Hematopoietic multipotent progenitor cell treated with erythropoietin and hydrocortisone succinate and interleukin-3 and kit ligand, for 4 days (in vitro differentiated cells): ENCODE measurements around the gene KCP.
"Not testable (repeated sequence)": the region's sequence is repeated elsewhere in the genome, so short reads cannot be mapped to it uniquely, and the experiment has no call there.

Source experiments
- DNase-seq: peaks from one replicate; pipeline ENCODE4 v3.0.0-alpha.2; 2015

The KCP gene

DNA sequence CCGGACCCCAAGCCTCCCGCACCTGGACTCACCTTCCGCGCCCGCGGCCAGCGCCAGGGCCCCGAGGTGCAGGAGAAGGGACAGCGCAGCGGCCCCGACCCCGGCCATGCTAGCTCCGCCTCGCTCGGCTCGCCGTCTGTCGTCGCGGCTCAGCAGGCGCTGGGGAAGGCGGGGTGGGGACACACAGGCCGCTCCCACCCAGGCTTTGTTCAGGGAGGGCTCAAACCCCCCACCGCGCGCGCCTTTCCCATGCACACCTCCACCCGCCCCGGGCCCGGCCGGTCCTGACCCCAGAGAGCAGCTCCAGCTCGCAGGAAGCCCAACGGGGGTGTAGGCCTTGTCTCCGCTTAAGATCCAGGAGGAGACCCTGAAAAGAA, at the start of gene KCP:
TSS of gene KCP (minus strand) at position 141 of the 377 bp plus-strand sequence. CDS start at position 108, 33 bp downstream.
- no peak for DNase-seq

- DNase-seq, result no peak
Observed at GRCh38 chr7:128959296-128959695, 48.8 kb upstream of the KCP start.

DNA sequence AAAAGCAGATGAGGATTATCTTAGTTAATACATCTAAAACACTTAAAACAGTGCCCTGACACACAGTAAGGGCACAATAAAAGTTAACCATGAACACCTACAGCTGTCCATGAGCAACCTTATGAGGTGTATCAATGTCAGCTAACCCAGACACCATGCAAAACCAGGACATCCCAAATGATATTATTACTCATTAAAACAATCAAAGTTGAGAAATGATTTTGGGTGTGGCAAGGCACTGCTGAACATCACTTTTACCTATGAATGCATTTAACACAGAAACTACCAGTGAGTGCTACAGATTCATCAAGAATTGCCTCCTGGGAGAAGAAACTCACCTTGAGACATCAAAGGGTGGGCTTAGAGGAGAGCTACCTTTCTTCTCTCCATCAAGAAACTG, 45.5 kb upstream of the KCP start:
- no peak for DNase-seq

- no peak for DNase-seq
Observed at GRCh38 chr7:128954830-128955802, 44.6 kb upstream of the KCP start.

DNA sequence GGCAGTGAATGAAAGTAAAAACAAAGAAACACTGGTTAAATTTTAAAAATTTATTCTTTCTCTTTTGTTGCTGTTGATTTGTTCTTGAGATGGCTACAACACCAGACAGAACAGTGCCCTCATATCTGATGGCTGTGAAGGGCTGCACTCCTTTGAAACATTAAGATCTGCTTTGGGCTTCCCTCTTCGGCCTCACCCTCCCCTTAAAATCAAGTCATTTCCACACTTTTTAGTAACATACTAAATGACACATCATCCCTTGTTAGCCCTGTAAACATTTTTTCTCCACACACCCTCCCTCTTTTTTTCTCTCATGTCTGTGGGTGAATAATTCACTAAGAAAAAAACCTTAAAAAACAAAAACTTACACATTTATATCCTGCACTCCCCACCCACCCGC, 43.6 kb upstream of the KCP start:
- no peak for DNase-seq

DNA sequence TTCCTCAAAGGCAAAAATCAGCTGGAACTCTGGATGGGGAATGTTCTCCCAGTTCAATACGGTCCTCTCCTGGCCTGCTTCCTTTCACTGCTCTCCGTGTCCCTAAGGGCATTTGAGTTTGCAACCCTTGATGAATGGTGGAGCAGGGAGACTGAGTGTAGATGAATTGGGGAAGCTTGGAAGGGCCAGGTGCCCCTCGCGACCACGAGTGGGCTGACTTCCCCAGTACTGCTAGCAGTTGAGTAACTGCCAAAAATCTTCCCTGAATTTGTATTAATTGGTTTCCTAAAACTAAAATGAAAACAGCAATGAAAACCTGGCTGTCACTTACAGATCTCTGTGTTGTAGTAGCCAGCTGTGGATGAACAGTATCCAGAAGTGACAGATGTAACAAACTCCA, 40.8 kb upstream of the KCP start:
- DNase-seq, result no peak

DNA sequence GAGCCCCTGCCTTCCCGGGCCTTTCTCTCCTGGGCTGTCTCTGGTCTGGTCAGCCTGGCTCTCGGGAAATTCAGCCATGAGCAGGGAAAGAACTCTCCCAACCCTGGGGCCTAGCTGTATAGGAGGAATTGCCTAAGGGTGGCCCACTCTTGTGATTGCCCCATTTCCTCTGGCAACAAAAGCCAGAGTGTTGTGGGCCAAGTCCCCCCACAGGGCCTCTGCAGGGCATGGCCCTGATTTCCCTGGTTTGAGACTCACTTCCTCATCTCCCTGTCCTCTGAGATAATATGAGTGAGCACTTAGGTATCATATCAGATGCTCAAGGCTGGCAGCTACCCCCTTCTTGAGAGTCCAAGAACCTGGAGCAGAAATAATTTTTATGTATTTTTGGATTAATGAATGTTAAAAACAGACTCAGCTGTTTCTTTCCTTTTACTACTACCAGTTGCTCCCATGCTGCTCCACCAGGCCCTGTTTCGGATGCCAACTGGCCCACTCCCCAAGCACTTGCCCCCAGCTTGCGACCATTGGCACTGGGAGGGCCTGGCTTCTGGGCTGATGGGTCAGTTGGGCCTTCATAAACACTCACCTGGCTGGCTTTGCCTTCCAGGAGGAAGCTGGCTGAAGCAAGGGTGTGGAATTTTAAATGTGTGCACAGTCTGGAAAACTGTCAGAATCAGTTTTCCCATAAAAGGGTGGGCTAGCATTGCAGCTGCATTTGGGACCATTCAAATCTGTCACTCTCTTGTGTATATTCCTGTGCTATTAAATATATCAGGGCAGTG, 38.7 kb upstream of the KCP start:
- peak; percentile 78 for DNase-seq

DNA sequence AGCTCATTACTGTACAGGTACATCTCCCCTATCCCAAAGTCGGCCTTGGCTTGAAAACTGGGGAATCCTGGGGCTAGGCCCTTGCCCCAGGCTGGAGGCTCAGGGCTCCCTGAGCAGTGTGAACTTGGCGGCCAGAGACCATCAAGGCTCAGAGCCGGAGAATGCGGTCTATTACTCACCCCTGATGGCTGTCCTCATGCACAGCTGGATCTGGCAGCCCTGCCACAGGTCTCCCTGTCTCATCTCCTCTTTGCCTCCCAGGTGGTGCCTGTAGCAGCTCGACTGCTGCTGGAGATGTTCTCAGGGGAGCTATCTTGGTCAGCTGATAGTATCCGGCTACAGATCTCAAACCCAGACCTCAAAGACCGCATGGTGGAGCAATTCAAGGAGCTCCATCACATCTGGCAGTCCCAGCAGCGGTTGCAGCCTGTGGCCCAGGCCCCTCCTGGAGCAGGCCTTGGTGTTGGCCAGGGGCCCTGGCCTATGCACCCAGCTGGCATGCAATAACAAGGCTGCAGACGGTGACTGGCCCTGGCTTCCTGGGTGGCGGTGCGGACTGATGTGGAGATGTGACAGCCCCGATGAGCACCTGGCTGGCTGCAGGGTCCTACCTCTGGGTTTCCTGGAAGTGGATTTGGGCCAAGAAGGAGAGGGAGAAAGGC, 37.9 kb upstream of the KCP start:
- DNase-seq, result peak; percentile 73

GRCh38 chr7:128947854-128948253, 37.3 kb upstream of the KCP start:
- DNase-seq, result no peak

DNA sequence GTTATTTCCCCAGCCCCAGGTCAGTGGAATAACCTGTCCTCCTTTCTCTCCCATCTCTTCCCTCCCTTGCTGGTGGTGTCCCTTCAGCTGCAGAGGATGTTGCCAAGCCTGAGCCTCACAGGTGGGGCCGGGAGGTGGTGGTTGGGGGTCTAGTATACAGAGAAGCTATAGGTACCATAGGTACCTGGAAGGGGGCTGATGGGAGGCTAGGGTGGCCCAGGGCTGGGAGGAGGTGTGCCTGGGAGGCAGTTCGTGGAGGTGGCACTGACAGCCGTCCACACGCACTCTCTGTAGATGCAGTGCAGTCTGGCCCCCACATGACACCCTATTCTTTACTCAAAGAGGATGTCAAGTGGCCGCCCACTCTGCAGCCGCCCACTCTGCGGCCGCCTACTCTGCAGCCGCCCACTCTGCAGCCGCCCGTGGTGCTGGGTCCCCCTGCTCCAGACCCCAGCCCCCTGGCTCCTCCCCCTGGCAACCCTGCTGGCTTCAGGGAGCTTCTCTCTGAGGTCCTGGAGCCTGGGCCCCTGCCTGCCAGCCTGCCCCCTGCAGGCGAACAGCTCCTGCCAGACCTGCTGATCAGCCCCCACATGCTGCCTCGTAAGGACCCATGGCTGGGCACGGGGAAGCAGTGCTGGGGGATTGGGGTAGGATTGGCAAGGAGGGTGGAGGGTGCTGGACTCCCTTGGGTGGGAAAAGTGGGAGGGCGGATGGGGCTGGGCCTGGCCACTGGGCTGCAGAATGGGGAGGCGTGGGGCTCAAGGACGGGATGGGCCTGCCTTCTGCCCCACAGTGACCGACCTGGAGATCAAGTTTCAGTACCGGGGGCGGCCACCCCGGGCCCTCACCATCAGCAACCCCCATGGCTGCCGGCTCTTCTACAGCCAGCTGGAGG, 36.7 kb upstream of the KCP start:
- peak; percentile 44 for DNase-seq

- no peak for DNase-seq
Observed at GRCh38 chr7:128945668-128946366, 35.3 kb upstream of the KCP start.

- DNase-seq, result no peak
Observed at GRCh38 chr7:128944487-128945236, 34.2 kb upstream of the KCP start.

DNA sequence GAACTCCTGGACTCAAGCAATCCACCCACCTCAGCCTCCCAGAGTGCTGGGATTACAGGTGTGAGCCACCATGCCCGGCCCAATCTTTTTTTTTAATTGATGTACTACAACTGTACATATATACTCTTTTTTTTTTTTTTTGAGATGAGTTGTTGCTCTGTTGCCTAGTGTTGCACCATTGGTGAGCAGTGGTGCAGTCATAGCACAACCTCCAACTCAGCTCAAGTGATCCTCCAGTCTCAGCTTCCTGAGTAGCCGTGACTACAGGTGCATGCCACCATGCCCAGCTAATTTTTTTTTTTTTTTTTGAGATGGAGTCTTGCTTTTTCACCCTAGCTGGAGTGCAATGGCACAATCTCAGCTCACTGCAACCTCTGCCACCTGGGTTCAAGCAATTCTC, 32.7 kb upstream of the KCP start:
- DNase-seq, result not testable (repeated sequence)

DNA sequence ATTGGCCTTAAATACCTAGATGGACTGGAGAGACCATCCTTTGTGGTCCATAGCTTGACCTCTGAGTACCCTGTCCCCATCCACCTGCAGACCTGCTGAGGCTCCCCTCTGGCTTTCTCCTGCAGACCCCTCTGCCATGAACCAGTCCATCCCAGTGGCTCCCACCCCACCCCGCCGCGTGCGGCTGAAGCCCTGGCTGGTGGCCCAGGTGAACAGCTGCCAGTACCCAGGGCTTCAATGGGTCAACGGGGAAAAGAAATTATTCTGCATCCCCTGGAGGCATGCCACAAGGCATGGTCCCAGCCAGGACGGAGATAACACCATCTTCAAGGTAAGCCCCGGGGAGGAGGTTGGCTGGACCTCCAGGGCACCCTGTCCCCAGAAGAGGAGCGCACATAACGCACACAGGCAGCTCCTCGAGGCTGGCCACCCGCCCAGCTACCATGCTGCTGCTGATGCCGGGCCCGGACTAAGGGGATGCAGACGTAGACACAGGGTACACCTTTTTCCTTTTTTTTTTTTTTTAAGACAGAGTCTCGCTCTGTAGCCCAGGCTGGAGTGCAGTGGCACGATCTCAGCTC, 31.5 kb upstream of the KCP start:
- DNase-seq, result no peak

DNA sequence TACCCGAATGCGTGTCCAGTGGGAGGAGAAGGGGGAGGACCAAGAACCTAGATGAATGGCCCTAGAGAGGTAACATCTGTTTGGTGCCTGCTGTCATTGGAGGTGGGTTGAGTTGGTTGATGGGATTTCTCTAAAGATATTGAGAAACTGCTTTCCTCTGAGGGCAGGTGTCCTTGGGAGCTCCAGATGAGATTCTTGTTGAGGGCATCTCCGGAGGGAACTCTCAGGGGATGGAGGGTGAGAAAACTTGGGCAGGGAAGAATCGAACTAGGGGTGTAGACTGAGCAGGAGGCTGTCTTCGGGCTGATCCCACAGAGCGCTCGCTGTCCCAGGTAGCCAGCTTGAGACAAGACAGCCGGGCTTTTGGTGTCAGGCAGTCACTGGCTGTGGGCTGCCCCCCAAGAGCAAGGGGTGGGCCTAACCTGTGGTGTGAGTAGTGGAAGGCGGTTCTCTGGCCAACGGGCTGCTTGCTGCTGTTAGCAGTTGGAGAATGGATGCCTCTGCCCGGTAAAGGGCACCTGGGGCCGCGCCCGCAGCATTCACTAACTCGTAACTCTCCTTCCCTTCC, 30.9 kb upstream of the KCP start:
- no peak for DNase-seq

DNA sequence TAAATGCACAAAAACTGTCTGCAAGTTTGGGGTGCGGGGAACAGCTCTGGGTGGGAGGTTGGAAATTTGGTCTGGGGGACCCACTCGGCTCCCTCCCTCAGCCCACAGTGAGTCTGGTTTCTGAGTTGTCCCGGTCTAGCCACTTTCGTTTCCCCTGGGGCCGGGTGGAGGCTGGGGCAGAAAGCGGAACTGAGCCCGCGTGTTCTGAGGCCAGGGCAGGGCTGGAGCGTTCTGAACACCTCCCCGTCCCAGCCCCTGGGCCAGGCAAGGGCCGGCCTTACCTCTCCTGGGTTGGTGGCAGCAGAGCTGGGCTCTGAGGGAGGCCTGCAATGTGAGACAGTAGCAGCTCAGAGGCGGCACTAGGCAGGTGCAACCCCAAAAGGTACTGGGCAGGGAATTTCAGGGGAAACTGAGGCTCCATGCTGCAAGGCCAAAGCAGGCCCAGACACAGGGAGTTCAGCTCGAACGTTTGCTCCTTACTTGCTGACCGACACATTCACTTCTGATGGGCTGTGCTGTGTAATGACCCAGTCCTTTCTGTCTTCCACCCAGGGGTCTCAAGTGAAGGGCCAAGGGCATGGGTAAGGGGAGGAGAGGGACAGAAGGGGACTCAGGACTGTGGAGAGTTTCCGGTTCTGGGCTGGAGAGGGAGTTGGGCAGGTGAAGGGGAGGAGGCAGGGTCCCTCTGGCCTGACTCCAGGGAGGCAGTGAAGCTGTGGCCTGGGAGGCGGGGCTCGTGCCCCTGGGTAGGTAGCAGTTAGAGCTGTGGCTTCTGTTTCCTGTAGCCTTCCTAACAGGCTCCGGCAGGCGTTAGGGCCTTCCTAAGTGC, 30.2 kb upstream of the KCP start:
- DNase-seq, result peak; percentile 94

- peak; percentile 86 for DNase-seq
Observed at GRCh38 chr7:128939861-128940410, 29.4 kb upstream of the KCP start.

GRCh38 chr7:128939075-128939860, 28.8 kb upstream of the KCP start:
- DNase-seq, result peak; percentile 53
